GM18868 (cell line): ENCODE measurements around the gene HUS1.
"Not testable (repeated sequence)": the region's sequence is repeated elsewhere in the genome, so short reads cannot be mapped to it uniquely, and the experiment has no call there.

Experiments
- ATAC-seq: cut with Tn5 transposase; IDR thresholded peaks from one replicate; pipeline ENCODE4 v1.9.1; 2021; ENCODE audit warnings: mild to moderate bottlenecking, moderate library complexity; ENCODE audit not compliant: unreplicated experiment

Gene HUS1

GRCh38 chr7:47945261-47946015 lies 34.0 kb downstream of the HUS1 start:
- ATAC-seq = peak; percentile 67

- ATAC-seq = peak; percentile 8
Measured at GRCh38 chr7:47944536-47945260, 34.7 kb downstream of the HUS1 start.

GRCh38 chr7:47943676-47944474 lies 35.5 kb downstream of the HUS1 start:
- ATAC-seq = no peak

GRCh38 chr7:47942651-47943050 lies 36.8 kb downstream of the HUS1 start:
- not testable (repeated sequence) for ATAC-seq

- ATAC-seq = no peak
Measured at GRCh38 chr7:47942132-47942531, 37.3 kb downstream of the HUS1 start.

- ATAC-seq = no peak
Measured at GRCh38 chr7:47941136-47941844, 38.1 kb downstream of the HUS1 start.

- no peak for ATAC-seq
Measured at GRCh38 chr7:47940088-47941013, 39.1 kb downstream of the HUS1 start.

GRCh38 chr7:47939425-47940036 lies 39.9 kb downstream of the HUS1 start:
- no peak for ATAC-seq

GRCh38 chr7:47938574-47939165 lies 40.7 kb downstream of the HUS1 start:
- no peak for ATAC-seq

- ATAC-seq = peak; percentile 57
Measured at GRCh38 chr7:47937711-47938573, 41.5 kb downstream of the HUS1 start.

- peak; percentile 90 for ATAC-seq
Measured at GRCh38 chr7:47937065-47937687, 42.2 kb downstream of the HUS1 start.

GRCh38 chr7:47936323-47936722 lies 43.1 kb downstream of the HUS1 start:
- no peak for ATAC-seq

GRCh38 chr7:47935336-47935735 lies 44.1 kb downstream of the HUS1 start:
- no peak for ATAC-seq

- ATAC-seq = no peak
Measured at GRCh38 chr7:47934831-47935230, 44.6 kb downstream of the HUS1 start.

GRCh38 chr7:47933215-47933614 lies 46.2 kb downstream of the HUS1 start:
- no peak for ATAC-seq

GRCh38 chr7:47932466-47933037 lies 46.9 kb downstream of the HUS1 start:
- ATAC-seq = no peak

GRCh38 chr7:47932016-47932415 lies 47.4 kb downstream of the HUS1 start:
- ATAC-seq = no peak
